GM19328 (cell line): ENCODE data around the gene FLT3.
"Not testable (repeated sequence)": the region's sequence is repeated elsewhere in the genome, so short reads cannot be mapped to it uniquely, and the experiment has no call there.

Source experiments
- ATAC-seq: cut with Tn5 transposase; IDR thresholded peaks from one replicate; pipeline ENCODE4 v1.9.1; 2021; ENCODE audit warnings: mild to moderate bottlenecking, moderate library complexity; ENCODE audit not compliant: unreplicated experiment

The FLT3 gene

DNA sequence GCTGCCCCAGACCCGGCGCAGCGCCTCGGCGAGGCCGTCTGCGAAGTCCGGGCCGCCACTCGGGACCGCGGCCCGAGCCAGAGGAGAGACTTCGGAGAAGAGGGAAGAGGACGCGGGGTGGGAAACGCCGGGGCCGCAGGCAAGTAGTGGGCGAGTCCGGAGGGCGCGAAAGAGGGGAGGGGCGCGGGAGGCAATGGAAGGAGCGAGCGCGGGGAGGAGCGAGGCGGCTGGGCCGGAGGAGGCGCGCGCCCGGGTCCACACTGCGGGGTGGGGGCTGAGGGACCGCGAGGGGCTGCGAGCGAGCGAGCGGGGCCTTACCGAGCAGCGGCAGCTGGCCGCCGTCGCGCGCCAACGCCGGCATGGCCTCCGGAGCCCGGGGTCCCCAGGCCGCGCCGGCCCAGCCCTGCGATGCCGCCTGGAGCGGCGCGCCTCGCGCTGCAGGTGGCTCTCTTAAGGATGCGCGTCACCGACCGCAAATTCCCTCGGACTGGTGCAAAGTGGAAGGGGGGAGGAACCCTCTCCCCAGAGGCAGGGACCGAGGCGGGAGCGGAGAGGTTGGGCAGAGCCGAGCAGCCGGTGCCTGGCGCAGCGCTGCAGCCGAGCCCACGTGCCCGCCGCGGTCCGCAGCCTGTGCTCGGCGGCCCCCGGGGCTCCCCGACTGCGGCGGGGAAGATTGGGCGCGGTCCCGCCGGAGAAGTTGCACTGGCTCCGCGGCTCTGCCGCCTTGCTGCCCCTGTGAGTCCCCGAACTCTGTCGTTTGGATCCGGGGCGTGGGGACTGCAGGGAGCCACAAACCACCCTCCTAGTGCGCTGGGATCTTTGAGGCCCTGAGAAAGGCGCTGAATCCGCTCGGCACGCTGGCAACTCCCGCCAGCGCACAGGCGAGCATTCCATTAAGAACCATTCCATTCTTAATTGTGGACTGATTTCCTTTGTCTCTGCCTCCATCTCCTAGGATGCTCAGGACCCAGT lies at the start of gene FLT3:
Gene FLT3 (minus strand): TSS at position 427 of the 972 bp plus-strand sequence. CDS start 66 bp downstream, at position 361.
- peak; percentile 54 for ATAC-seq

DNA sequence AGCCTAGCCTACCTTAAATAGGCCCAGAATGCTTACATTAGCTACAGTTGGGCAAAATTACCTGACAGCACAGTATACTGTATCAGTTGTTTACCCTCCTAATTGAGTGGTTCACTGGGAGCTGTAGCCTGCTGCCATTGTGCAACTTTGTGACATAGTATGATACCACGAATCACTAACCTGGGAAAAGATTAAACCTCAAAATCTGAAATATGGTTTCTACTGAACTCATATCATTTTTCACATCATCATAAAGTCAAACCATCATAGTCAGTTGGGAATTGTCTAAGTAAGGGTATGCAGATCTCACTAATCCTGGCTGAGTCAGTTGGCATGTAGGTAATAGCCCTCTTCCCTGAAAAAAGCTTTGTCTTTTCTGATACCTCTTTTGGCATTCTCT lies 47.1 kb upstream of the FLT3 start:
- no peak for ATAC-seq

DNA sequence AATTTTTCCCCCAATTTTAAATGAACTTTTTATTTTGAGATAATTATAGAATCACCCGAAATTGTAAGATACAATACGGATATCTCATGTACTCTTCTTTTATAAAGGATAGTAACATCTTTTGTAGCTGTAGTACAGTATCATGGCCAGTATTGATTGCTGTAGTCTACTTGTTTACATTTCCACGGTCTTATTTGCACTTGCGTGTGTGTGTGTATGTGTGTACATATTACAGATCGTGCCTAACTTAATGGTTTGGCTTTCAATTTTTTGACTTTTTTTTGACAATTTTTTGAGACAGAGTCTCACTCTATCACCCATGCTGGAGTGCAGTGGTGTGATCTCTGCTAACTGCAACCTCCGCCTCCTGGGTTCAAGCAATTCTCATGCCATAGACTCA lies 44.7 kb upstream of the FLT3 start:
- no peak for ATAC-seq

DNA sequence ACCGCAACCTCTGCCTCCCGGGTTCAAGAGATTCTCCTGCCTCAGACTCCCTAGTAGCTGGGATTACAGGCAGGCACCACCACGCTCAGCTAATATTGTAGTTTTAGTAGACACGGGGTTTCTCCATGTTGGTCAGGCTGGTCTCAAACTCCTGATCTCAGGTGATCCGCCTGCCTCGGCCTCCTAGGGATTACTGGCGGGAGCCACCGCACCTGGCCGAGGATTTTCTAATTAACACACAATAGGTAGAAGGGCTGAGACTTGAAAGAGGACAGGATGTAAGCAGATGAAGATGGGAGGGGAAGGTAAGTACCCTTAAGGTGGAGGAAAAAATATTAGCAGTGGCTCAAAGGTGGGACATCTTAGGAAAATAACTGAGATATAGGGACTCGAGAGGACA lies 41.2 kb upstream of the FLT3 start:
- not testable (repeated sequence) for ATAC-seq

DNA sequence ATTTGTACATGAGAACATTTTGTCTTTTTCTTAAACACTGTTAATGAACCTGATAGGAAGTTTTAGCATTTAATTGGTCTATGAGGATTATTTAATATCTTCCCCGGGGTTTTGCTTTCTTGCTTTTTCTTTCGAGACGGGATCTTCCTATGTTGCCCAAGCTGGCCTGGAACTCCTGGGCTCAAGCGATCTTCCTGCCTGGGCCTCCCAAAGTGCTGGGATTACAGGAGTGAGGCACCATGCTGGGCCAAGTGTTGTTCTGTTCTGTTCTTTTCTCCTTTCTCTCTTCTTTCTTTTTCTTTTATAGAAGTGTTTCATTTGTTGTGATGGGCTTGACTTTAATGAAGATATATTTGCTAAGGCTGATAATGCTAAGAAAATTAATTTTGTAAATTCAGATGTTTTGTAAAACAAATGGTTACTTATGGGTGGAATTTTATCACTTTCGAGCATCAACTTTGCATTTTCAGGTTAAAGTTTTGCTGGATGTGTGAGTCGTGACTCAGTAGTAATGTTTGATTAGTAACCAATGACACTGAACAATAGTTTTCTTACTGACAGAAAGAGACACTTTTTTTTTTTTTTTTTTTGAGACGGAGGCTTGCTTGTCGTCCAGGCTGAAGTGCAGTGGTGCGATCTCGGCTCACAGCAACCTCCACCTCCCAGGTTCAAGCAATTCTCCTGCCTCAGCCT lies 40.2 kb upstream of the FLT3 start:
- no peak for ATAC-seq

DNA sequence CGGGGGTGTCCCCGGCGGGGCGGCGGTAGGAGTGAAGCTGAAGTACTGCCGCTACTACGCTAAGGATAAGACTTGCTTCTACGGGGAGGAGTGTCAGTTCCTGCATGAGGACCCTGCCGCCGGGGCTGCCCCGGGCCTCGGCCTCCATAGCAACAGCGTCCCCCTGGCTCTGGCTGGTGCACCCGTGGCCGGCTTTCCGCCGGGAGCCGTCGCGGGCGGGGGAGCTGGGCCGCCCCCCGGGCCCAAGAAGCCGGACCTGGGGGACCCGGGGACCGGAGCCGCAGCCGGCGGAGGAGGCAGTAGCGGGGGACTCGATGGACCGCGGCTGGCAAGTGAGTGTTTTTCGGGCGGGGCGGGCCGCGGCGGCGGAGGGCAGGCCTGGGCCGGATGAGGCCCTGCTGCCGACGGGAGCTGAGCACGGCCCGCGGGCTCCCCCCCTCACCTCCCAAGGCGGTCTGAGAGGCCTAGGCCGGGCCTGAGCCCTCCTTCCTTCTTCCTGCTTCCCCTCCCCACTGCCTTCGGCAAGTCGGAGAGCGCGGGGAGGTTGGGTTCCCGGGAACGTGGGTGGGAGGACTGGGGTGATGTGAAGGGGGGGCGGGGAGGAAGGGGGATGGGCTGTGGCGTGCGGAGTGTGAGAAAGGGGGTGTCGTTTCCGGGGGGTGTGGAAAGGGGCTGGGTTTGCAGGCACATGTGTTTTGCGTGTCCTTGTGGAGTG lies 38.5 kb upstream of the FLT3 start:
- ATAC-seq = peak; percentile 42

DNA sequence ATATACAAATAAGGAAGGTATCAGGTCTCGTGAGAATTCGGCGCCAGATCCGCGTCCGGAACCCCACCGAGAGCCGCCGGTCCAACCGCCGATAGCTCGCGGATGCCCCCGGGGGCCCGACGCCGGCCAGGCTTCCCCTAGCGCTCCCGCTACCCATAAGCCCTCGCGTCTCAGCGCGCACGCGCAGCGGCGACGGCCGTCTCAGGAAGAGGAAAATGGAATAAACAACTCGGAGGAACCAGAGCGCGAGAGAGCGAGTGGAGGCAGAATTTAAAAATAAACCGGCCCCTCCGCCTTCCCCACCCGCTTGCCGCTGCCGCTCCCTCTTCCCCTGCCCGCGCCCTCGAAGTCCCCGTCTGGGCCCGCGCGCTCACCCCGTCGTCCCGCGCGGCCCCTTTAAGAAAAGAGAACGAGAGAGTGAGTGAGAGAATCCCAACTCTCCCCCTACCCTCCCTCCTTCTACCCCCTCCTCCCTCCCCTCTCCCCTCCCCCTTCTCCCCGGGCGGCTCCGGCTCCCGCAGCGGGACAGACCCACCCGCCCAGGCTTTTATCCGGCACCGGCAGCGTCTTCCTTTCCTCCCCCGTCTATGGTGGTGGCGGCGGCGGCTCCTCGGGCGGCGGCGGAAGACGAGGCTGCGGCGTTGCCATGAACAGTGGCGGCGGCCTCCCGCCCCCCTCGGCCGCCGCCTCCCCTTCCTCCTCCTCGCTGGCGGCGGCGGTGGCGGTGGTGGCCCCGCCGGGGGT lies 37.8 kb upstream of the FLT3 start, which contains the start of gene PAN3:
Gene PAN3 (plus strand): TSS at position 534 of the 744 bp plus-strand sequence. CDS start 113 bp downstream, at position 647.
- ATAC-seq = peak; percentile 50

DNA sequence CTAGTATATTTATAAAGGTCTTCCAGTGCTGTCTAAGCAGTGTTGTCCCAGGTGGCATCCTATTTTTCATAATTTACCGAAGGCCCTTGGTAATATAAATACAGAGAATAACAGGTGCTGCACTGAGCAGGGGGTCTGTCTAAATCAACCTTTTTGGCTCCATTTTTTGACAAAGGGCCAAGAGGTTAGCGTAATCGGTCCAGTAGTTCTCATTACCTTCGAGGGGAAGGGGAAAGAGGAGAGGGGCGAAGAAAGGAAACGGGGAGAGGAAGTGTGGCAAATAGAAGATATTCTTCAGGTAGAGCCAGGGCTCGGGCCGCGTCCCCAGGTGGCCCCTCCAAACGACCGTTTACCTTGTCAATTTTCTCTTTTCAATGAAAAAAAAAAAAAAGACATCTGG lies 37.2 kb upstream of the FLT3 start:
- peak; percentile 3 for ATAC-seq

DNA sequence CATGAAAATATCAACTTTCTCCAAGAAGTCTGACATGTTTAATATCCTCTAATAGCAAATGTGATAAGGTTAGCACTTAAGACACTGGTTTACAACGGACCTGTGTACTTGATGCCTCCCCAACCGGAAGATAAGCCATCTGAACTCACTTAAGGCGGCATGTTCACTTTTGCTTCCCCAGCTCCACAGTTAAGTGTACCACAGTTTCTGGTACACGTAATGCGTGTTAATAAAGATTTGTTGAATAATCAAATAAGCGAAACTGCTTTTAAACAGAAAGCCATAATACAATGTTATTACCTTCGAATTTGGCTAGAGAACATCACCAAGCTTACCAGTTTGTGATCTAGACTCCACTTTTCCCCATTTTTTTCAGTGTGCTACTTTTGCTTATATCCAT lies 36.5 kb upstream of the FLT3 start:
- no peak for ATAC-seq

DNA sequence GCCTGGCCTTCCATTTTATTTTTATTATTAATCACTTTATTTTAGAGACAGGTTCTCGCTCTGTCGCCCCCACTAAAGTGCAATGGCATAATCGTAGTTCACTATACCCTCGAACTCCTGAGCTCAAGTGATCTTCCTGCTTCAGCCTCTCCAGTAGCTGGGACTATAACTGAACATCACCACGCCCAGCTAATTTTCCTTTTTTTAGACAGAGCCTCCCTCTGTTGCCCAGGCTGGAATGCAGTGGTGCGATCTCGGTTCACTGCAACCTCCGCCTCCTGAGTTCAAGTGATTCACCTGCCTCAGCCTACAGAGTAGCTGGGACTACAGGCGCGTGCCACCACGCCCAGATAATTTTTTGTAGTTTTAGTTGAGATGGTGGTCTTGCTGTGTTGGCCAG lies 31.3 kb upstream of the FLT3 start:
- ATAC-seq = no peak

DNA sequence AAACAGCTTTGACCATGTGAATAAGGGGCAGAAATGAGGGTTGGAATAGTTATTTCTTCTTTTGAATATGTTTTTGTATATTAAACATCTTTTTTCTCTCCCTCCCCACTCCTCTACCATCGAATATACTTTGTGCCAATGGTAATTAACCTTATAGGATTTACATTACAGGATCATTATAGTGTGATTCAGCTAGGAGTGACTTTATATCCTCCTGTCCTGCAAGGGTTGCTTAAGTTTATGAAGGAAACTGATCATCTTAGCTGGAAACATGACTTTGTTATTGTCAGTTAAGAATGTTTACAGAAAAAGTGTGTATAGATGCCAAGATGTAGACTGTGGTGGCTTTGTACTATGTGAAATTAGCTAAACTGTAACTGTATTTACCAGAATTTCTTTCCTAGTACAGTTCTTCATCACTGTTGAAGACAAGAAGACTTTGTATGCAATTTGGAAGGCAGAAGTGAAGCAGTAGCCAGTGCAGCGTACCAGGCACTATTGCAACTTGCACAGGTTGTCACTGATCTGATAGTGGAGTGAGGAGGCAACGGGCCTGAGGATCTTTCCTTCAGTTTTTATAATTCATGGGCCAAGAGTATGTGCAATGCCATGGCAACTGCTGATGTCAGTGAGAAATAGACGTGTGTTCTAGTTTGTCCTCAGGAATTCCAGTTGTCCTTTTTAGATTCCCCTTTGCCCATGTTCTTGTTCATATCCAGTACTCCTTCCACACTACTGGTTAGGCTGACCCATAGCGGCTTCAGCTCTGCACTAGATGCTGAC lies 29.7 kb upstream of the FLT3 start:
- no peak for ATAC-seq

DNA sequence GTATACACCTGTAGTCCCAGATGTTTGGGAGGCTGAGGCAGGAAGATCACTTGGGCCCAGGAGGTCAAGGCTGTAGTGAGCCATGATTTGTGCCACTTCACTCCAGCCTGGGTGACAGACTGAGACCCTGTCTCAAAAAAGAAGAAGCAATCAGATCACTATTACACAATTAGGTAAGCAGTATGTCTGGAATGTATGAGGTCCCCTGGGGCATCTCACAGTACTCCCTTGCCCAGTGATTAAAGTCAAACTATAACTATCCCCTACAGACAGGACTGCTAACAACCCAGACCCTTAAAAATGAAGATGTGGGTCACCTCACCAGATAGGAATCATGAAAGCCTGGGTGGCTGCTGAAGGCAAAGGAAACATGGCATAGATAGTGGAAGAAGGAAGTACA lies 28.6 kb upstream of the FLT3 start:
- ATAC-seq = no peak

DNA sequence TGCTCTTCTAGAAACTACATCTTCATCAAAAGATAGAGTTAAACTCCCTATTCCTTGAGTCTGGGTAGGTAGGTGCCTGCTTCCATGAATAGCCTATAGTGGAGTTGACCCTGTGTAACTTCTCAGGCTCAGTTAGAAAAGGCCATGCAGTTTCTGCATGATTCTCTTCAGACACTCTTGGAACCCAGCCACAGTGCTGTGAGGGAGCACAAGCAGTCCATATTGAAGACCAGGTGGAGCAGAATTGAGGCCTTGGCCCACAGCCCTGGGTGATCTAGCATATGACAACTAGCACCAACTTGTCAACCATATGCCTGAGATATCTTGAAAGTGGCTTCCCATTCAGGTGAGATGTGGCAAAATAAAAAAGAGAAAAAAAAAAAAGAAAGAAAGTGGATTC lies 27.7 kb upstream of the FLT3 start:
- no peak for ATAC-seq

DNA sequence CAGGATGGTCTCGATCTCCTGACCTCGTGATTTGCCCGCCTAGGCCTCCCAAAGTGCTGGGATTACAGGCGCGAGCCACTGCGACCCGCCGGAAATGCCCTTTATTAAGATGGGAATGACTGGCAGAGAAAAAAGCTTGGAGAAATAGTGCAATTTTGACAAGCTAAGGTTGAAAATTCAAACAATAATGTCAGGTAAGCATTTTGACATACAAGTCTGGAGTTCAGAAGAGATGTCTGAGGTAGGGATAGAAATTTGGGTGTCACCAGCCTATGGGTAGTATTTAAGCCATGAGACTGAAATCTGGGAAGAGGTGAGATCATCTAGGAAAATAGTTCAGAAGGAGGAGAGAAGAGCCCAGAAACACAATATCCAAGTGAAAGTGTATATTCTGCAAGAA lies 20.8 kb upstream of the FLT3 start:
- ATAC-seq = no peak

DNA sequence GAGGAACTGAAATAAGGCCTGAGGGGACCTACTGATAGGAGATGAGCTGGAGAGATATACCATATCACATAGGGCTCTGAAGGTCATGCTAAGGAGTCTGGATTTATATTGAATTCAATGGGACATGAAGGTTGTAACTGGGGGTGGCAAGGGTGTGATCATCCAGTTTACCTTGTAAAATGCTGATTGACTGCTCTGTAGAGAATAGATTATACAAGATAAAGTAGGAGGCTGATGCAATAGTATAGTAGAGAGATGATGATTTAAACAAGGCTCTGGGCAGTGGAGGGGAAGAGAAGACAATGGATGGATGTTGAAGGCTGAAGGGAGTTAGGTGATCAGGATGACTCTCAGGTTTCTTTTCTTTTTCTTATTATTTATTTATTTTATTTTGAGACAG lies 19.9 kb upstream of the FLT3 start:
- no peak for ATAC-seq

DNA sequence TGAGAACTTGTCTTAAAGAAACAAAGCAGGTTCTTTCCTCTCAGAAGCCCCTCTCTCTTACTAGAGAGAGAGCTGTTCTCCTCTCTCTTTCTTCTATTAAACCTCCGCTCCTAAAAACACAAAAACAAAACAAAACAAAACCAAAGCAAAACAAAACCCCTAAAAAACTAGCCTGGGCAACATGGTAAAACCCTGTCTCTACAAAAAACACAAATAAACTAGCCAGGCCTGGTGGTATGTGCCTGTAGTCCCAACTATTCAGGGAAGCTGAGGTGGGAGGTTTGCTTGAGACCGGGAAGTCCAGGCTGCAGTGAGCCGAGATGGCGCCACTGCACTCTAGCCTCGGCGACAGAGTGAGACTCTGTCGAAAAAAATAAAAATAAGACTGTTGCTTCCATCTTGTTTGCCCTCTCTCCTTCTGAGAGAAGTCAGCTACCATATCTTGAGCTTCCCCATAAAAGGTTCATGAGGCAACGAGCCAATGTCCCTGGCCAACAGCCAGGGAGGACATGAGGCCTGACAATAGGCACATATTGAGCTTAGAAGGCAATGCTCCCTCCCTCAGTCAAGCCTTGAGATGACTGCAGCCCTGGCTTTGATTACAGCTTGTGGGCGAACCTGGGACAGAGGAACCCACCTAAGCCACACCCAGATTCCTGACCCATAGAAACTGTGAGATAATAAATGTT lies 17.5 kb upstream of the FLT3 start:
- no peak for ATAC-seq

DNA sequence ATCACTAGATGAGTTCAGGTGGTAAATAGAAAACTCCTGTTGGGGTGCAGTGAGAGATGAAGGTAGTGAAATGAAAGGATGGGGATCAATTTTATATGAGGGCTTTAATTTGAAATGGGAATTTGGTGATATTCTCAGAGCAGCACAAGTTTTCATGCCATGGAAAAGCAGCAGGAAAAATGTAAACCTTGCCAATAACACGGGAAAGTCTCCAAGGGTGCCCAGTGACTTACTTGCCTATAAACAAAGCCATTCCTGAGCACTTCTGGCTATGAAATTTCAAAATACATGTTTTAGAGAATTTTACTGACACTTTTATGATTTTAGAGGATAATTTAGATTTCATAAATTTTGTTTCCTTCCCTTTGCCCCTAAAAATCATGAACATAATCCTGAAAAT lies 16.4 kb upstream of the FLT3 start:
- ATAC-seq = no peak

DNA sequence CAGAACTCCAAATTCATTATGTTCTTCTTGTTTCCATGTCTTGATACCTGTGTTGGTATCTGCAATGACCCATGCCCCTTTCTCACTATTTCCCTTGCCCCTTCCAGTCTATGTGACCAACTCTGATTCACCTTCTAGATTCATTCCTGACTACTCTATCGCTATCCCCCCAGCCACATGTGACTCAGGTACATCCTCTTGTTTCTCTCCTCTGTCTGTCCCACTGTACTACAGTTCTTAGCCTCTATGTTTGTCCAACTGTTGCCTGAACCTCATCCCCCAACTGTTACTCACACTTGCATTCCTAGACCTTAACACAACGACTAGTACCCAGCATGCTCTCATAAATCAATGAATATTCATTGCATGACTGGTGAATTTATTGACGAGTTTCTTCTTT lies 10.0 kb upstream of the FLT3 start:
- ATAC-seq = no peak

DNA sequence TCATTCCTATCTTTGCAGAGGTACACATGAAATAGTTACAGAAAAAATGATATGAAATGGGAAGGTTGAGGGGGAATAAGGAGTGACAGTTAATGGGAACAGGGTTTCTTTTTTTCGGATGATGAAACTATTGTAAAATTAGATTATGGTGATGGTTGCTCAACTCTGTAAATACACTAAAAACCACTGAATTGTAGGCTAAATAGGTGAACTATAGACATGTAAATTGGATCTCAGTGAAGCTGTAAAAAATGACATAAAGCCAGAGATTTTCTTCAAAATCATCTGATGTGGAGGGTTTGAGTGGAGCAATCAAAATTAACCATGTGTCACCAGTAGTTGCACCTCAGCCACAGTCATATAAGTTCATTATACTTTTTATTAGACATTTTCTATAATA lies 6.6 kb upstream of the FLT3 start:
- ATAC-seq = no peak
